CD4-positive, alpha-beta T cell treated with Interleukin-10 for 1 hour (primary cell): ENCODE measurements around the gene GALNT5.

ENCODE experiments used
- DNase-seq: peaks from one replicate; pipeline ENCODE4 v3.0.0-alpha.2; 2020

The GALNT5 gene

GRCh38 chr2:157296958-157297357 lies 39.5 kb downstream of the GALNT5 start:
- DNase-seq: no peak

- no peak for DNase-seq
Measured at GRCh38 chr2:157301307-157301706, 43.8 kb downstream of the GALNT5 start.

GRCh38 chr2:157302492-157303099 lies 45.1 kb downstream of the GALNT5 start:
- DNase-seq: peak; percentile 69

- DNase-seq: no peak
Measured at GRCh38 chr2:157303612-157304011, 46.1 kb downstream of the GALNT5 start.

GRCh38 chr2:157304811-157305722 lies 47.6 kb downstream of the GALNT5 start:
- no peak for DNase-seq

GRCh38 chr2:157305723-157306110 lies 48.2 kb downstream of the GALNT5 start:
- DNase-seq: no peak

GRCh38 chr2:157307021-157307420 lies 49.5 kb downstream of the GALNT5 start:
- DNase-seq: peak; percentile 11

- no peak for DNase-seq
Measured at GRCh38 chr2:157309878-157310277, 52.4 kb downstream of the GALNT5 start.

GRCh38 chr2:157311706-157312105 lies 54.2 kb downstream of the GALNT5 start:
- DNase-seq: no peak

GRCh38 chr2:157312866-157313486 lies 55.5 kb downstream of the GALNT5 start:
- no peak for DNase-seq

- DNase-seq: no peak
Measured at GRCh38 chr2:157315901-157316300, 58.4 kb downstream of the GALNT5 start.

GRCh38 chr2:157318884-157319283 lies 61.4 kb downstream of the GALNT5 start:
- DNase-seq: no peak

GRCh38 chr2:157319795-157320194 lies 62.3 kb downstream of the GALNT5 start:
- DNase-seq: no peak

GRCh38 chr2:157320409-157320808 lies 62.9 kb downstream of the GALNT5 start:
- DNase-seq: no peak

- DNase-seq: no peak
Measured at GRCh38 chr2:157321466-157321865, 64.0 kb downstream of the GALNT5 start.

- no peak for DNase-seq
Measured at GRCh38 chr2:157322432-157322831, 64.9 kb downstream of the GALNT5 start.

- no peak for DNase-seq
Measured at GRCh38 chr2:157324331-157324843, 66.9 kb downstream of the GALNT5 start.

- DNase-seq: no peak
Measured at GRCh38 chr2:157325786-157326185, 68.3 kb downstream of the GALNT5 start, which contains the start of gene ERMN. ERMN (minus strand) TSS chr2:157325824; CDS start chr2:157325642, 182 bp downstream.

- DNase-seq: no peak
Measured at GRCh38 chr2:157326698-157327097, 69.2 kb downstream of the GALNT5 start.

GRCh38 chr2:157327200-157327599 lies 69.7 kb downstream of the GALNT5 start:
- no peak for DNase-seq

- DNase-seq: peak; percentile 88
Measured at GRCh38 chr2:157327621-157328500, 70.4 kb downstream of the GALNT5 start.

GRCh38 chr2:157329524-157329923 lies 72.0 kb downstream of the GALNT5 start:
- no peak for DNase-seq
